IPS DF 6.9 (cell line): ENCODE data around the gene FBXO3.

Experiments
- DNase-seq: peaks from one replicate; pipeline ENCODE4 v3.0.0-alpha.2; 2013; ENCODE audit warnings: low read depth, low spot score
- H3K27ac ChIP-seq: one replicate; pipeline ENCODE4 v1.5.1; 2013; ENCODE audit warnings: low read length, control low read depth
- H3K27me3 ChIP-seq: 2 replicates; pipeline ENCODE4 v1.6.1; 2013; ENCODE audit warnings: mild to moderate bottlenecking, low read length; ENCODE audit not compliant: control insufficient read depth, insufficient read depth
- H3K36me3 ChIP-seq: 2 replicates; pipeline ENCODE4 v1.6.1; 2013; ENCODE audit warnings: low read length; ENCODE audit not compliant: control insufficient read depth, insufficient read depth
- H3K4me1 ChIP-seq: 2 replicates; pipeline ENCODE4 v1.6.1; 2013; ENCODE audit warnings: low read length; ENCODE audit not compliant: control insufficient read depth, insufficient read depth
- H3K4me3 ChIP-seq: 2 replicates; pipeline ENCODE4 v1.5.1; 2013; ENCODE audit warnings: mild to moderate bottlenecking, low read length
- H3K9me3 ChIP-seq: 2 replicates; pipeline ENCODE4 v1.6.1; 2013; ENCODE audit warnings: low read length, inconsistent platforms; ENCODE audit not compliant: control insufficient read depth, insufficient read depth
- WGBS: extraction: QIAGEN DNeasy Blood & Tissue Kit; methylation state at CpG from one replicate; pipeline ENCODE4 v1.1.7; 2013; ENCODE audit warnings: mixed read lengths, missing lambda C conversion rate; ENCODE audit not compliant: insufficient read length, insufficient coverage; 5-methylcytosine and 5-hydroxymethylcytosine counted together

The FBXO3 gene

DNA sequence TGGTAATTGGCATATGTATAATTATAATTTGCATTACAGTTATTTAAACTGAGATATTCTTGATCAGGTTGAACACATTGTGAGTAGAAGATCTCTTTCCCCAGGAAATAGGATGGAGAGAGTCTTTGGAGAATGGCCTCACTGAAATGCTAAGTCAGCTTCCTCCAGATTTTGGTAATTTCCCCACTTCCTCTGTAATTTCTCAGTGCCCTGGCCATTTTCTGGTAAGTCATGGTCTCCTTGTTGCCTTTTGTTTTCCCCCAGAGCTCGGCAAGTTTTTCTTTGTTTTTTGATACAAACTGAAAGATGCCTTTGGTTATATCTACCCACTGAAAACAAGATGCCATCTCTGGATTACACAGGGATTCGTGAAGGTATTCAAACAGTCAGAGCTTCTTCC, 12.8 kb upstream of the FBXO3 start:
- H3K4me3 ChIP-seq: no peak overlapping the region
- DNase-seq: no peak
- no peaks in the 10 kb centered on the region for H3K27me3 ChIP-seq
- H3K27ac ChIP-seq: no peak overlapping the region
- no CpG with 5 or more reads among the region's 2 CpGs for WGBS
- H3K36me3 ChIP-seq: no peaks in the 10 kb centered on the region
- no peaks in the 10 kb centered on the region for H3K4me1 ChIP-seq
- no peaks in the 10 kb centered on the region for H3K9me3 ChIP-seq

DNA sequence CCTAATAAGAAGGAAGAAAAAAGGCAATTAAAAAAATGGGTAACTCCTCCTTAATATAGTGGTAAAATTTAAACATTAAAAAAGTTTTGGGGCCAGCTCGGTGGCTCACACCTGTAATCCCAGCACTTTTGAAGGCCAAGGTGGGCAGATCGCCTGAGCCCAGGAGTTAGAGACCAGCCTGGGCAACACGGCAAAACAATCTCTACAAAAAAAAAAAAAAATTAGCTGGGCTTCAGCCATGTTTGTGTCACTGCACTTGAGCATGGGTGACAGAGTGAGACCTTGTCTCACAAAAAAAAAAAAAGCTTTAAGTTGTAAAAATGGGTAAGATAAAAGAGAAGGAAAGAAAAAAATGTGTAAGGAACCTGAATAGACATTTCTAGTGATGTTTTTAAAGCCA, 11.3 kb upstream of the FBXO3 start:
- H3K36me3 ChIP-seq: no peaks in the 10 kb centered on the region
- WGBS: no CpG with 5 or more reads among the region's 3 CpGs
- H3K4me1 ChIP-seq: no peaks in the 10 kb centered on the region
- DNase-seq: no peak
- no peak overlapping the region for H3K4me3 ChIP-seq
- no peaks in the 10 kb centered on the region for H3K27me3 ChIP-seq
- no peak overlapping the region for H3K27ac ChIP-seq
- no peaks in the 10 kb centered on the region for H3K9me3 ChIP-seq

DNA sequence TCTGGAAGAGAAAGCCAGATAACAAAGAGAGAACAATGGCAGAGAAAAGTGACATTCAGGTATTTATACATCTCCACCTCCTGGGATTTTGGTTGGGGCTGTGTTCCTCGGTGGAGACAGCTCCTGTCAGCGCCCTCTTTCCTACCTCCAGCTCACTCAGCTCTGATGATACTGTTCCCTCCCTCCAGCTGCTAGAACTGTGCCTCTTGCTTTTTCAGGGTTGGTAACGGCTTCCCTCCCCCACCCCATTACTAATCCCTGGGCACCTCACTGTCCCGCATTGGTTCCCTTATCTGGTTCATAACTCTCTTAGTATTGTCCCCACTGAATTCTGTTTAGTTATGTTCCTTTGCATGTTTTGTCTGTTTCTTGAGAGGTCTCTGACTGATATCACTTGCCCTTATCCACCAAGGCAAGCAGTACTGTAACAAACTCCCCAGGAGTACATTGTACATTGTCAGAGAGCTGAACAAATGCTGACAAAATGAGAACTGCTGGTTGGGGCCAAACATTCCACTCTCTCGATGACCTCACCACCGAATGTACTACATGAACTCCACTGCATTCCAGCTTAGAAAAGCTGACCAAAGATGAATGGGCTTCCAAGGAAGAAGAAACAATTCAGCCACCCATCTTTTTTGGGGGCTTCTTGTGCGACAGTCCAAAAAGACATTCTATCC, 5.7 kb upstream of the FBXO3 start:
- peaks cover 6% of the 10 kb centered on the region for H3K4me1 ChIP-seq
- peaks cover 3% of the 10 kb centered on the region; the same call in 1 of the 2 replicates for H3K27me3 ChIP-seq
- H3K27ac ChIP-seq: no peak overlapping the region
- no peaks in the 10 kb centered on the region for H3K36me3 ChIP-seq
- no CpG with 5 or more reads among the region's 7 CpGs for WGBS
- no peaks in the 10 kb centered on the region for H3K9me3 ChIP-seq
- no peak overlapping the region for H3K4me3 ChIP-seq
- no peak for DNase-seq

DNA sequence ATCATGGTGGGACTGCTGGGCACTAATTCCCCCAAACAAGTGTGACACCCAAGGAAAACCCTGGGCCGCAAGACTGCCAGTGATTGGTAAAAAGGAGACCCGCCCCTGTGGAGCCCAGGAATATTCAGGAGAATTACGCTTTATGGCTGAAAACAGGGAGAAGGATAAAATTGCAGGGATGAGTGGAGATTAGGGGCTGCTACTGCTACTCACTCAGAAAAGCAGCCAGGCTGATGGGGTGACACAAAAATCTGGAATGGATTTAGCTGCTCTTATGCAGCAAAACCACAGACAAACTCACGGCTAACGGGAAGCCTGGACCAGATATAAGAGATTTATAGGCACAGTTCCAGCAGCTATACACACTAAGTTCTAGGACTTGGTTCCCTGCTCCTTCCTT, 4.4 kb upstream of the FBXO3 start:
- peaks cover 3% of the 10 kb centered on the region; the same call in 1 of the 2 replicates for H3K27me3 ChIP-seq
- no peak for DNase-seq
- H3K36me3 ChIP-seq: no peaks in the 10 kb centered on the region
- peaks cover 6% of the 10 kb centered on the region for H3K4me1 ChIP-seq
- H3K4me3 ChIP-seq: no peak overlapping the region
- no peak overlapping the region for H3K27ac ChIP-seq
- H3K9me3 ChIP-seq: no peaks in the 10 kb centered on the region
- WGBS: no CpG with 5 or more reads among the region's 5 CpGs

DNA sequence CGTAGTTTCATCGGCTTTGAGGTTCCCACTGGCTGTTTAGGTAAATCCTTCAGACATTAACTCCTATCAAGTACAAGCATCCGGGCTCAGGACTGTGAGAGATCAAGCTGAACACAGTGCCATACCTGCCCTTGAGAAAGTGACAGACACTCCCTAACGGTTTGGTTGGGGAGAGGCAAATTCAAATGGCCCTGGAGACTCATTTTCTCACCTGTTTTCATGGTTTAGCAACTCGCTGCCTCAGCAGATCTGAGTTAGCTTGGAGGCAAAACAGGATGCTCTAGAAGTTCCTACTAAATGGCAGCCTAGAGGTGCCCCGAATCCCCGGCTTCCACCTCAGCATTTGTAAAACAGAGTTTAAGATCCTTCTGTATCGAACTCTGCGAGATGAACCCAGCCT, 3.6 kb upstream of the FBXO3 start:
- Histone ChIP-seq H3K4me3 (no peak overlapping the region), H3K36me3 (no peaks in the 10 kb centered on the region), H3K9me3 (no peaks in the 10 kb centered on the region), H3K4me1 (peaks cover 6% of the 10 kb centered on the region), H3K27me3 (peaks cover 3% of the 10 kb centered on the region; the same call in 1 of the 2 replicates), H3K27ac (no peak overlapping the region)
- no CpG with 5 or more reads among the region's 9 CpGs for WGBS
- no peak for DNase-seq

DNA sequence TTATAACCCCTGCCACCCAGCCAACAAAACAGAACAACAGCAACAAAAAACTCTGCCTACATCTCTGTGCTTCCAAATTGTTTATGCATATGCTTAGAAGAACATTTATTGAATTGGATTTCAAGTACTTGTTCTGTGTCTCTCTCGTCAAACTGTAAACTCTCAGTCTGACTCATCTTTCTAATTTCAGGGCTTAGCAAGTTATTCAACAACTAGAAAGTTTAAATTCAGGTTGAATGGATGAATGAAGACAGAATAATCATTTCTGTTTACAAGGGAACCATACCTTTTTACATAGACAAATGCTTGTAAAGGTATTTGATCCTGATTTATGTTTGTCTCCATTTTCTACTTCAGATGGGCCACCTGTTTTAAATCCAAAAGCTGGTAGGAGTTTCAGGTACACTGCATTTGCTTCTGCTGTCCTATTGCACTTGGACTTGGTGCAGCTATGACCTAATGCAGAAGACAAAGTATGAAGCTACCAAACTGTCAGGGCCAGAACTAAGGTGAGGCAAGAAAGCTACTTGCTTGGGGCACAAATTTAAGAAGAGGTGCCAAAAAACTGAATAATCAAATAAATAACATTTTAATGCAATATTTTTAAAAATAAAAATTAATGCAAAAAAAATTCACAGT, 1.6 kb upstream of the FBXO3 start:
- no CpG with 5 or more reads among the region's 1 CpG for WGBS
- Histone ChIP-seq H3K4me1 (peaks cover 6% of the 10 kb centered on the region), H3K36me3 (no peaks in the 10 kb centered on the region), H3K27ac (no peak overlapping the region), H3K9me3 (no peaks in the 10 kb centered on the region), H3K4me3 (no peak overlapping the region), H3K27me3 (peaks cover 3% of the 10 kb centered on the region; the same call in 1 of the 2 replicates)
- no peak for DNase-seq

DNA sequence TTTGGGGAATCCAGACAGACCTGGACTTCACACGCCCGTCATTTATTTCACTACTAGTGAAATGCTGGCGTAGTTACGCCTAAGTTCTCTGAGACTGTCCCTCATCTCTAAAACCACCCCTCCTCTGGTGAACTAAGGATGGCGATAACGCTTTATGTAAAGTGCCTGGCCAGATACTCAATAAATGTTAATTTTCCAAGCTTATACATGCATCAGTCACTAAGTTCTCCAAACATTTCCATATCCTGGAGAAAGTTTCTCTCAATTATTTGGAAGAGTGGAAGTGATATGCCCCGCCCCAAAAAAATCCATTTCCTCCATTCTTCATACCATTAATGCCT, 1.1 kb upstream of the FBXO3 start:
- H3K4me1 ChIP-seq: peaks cover 6% of the 10 kb centered on the region
- H3K27ac ChIP-seq: no peak overlapping the region
- no peaks in the 10 kb centered on the region for H3K36me3 ChIP-seq
- H3K9me3 ChIP-seq: no peaks in the 10 kb centered on the region
- H3K4me3 ChIP-seq: no peak overlapping the region
- peaks cover 3% of the 10 kb centered on the region; the same call in 1 of the 2 replicates for H3K27me3 ChIP-seq
- WGBS: no CpG with 5 or more reads among the region's 7 CpGs
- no peak for DNase-seq

DNA sequence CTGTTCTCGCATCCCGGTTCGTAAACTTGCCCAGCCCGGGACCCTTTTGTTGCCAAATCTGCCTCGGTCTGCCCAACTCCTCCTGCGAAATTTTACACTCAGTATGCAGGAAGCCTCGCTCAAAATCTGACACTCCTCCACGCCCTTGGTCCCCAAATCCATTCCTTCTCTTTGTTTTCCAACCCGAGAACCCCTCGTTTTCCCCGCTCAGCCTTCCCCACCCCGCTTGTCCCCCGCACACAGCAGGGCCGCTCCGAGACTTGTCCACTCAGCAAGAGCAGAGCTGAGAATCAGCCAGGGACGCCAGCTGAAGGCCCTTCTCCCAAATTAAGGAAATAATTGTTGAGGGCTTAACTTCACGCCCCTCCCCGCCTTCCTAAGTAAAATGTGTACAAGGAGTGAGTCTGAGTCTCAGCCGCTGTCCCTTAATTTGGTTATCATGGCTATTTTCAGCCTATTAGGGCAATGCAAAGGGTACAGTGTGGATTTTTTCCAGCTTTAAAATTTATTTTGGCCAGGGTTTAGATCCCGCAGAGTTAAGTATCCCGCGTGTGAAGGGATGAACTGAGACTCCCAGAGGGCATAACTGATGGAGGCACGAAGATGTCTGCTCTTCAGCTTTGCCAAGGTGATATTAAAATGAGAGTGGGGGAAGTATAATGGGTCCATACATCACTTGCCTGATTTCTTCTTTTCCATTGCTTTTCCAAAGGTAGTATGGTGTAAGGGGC, 581 bp upstream of the FBXO3 start:
- DNase-seq: no peak
- H3K9me3 ChIP-seq: no peaks in the 10 kb centered on the region
- WGBS: no CpG with 5 or more reads among the region's 23 CpGs

DNA sequence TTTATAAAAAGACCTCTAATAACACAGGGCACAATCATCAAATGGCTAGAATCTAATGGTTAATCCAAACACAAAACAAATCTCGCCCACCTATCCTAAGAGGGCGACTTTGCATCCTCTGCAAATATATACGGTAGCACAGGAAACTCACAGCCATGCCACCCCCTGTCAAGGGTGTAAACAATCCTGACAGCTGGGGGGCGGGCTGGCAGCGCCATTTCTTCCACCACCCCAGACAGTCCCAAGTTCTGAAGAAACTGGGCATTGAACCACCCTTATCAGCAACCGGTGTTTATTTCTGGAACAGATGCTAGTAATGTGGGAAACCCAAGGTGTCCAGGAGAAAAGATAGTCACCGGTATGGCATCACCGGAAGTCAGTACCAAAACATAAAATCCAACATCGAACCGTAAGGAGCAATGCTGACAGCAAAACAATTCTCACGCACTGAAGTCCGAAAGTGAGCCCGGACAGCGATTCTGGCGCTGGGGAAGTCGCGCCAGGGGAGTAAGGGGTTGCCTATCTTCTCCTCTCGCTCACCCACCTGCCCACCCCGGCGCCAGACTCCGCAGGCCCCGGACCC, 825 bp downstream of the FBXO3 start:
- no peaks in the 10 kb centered on the region for H3K9me3 ChIP-seq
- peaks cover 5% of the 10 kb centered on the region for H3K4me1 ChIP-seq
- no peaks in the 10 kb centered on the region for H3K36me3 ChIP-seq
- no peak for DNase-seq
- no CpG with 5 or more reads among the region's 22 CpGs for WGBS
- peak overlapping the region; percentile 83; the same call in 1 of the 2 replicates for H3K4me3 ChIP-seq
- peaks cover 3% of the 10 kb centered on the region; the same call in 1 of the 2 replicates for H3K27me3 ChIP-seq
- H3K27ac ChIP-seq: no peak overlapping the region

More for the DNA sequence above, 581 bp upstream of the FBXO3 start:
- Histone ChIP-seq H3K4me3 (peak overlapping the region; percentile 62; the same call in 1 of the 2 replicates), H3K27ac (no peak overlapping the region), H3K36me3 (no peaks in the 10 kb centered on the region), H3K27me3 (peaks cover 3% of the 10 kb centered on the region; the same call in 1 of the 2 replicates), H3K4me1 (peaks cover 6% of the 10 kb centered on the region)

DNA sequence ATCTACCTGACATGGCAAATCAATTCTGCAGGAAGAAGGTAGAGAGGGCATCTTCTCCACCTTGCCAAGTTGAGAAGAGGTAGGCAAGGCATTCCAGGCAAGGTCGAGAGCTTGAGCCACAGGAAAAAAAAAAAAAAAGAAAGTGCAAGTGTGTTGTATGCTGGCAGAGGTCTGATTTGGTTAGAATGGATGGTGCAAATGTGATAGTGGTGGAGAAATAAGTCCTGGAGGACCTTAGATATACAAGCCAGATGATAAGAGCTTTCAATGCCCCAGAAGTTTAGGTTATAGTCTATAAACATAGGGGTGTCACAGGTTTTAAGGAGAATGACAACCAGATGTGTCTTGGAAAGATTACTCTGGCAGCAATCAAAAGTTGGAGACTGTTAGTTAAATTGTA, 1.4 kb downstream of the FBXO3 start:
- H3K4me1 ChIP-seq: no peaks in the 10 kb centered on the region; the same call in none of the 2 replicates
- H3K4me3 ChIP-seq: no peak overlapping the region
- H3K36me3 ChIP-seq: no peaks in the 10 kb centered on the region
- H3K9me3 ChIP-seq: no peaks in the 10 kb centered on the region
- no peak overlapping the region for H3K27ac ChIP-seq
- peaks cover 3% of the 10 kb centered on the region; the same call in 1 of the 2 replicates for H3K27me3 ChIP-seq
- no peak for DNase-seq
- no CpG with 5 or more reads among the region's 1 CpG for WGBS
